IMR-90 (cell line): ENCODE results near the gene TPI1. TPM values are rescaled to one million over a fixed set of nuclear protein-coding genes. Genes with fewer than 3 reads are reported as not detected.

Source experiments
- ATAC-seq: fragments of 200-7000 bp; cut with Tn5 transposase; 2 replicates; pipeline ENCODE4 v1.9.1; 2020; ENCODE audit warnings: low read depth, mild to moderate bottlenecking, moderate library complexity
- BruUV-seq: library from RNA; stranded (reverse); fragments of 400-500 nt; replicated peaks from 2 replicates; lab custom pipeline; 2021; lab: Mats Ljungman, UMichigan
- CTCF ChIA-PET: fragments of 300-600 bp; formaldehyde crosslinking; extraction: SDS; loops from one replicate; lab custom pipeline; 2021; ENCODE audit warnings: antibody characterized with exemption; lab: Yijun Ruan, JAX
- POLR2A ChIA-PET: fragments of 300-600 bp; sonication (Branson Sonifier 250); formaldehyde crosslinking; loops from one replicate; lab custom pipeline; 2022; ENCODE audit warnings: antibody characterized with exemption; ENCODE audit not compliant: unreplicated experiment; lab: Charles Lee
- DNase-seq: peaks from one replicate; pipeline ENCODE4 v3.0.0; 2013
- H2AFZ ChIP-seq: replicated peaks from 2 replicates; pipeline ENCODE3; 2013; ENCODE audit warnings: low read length, mild to moderate bottlenecking; ENCODE audit not compliant: poor library complexity
- H2AK5ac ChIP-seq: 2 replicates; pipeline ENCODE4 v1.6.1; 2013; ENCODE audit warnings: low read depth, low read length, inconsistent platforms
- H2AK9ac ChIP-seq: replicated peaks from 2 replicates; pipeline ENCODE3; 2013; ENCODE audit warnings: mild to moderate bottlenecking, low read depth, low read length, moderate library complexity; ENCODE audit not compliant: poor library complexity
- H2BK120ac ChIP-seq: 2 replicates; pipeline ENCODE4 v1.6.1; 2013; ENCODE audit warnings: low read depth, low read length, inconsistent platforms
- H2BK15ac ChIP-seq: 3 replicates; pipeline ENCODE4 v1.6.1; 2013; ENCODE audit warnings: low read depth, low read length, inconsistent platforms
- H2BK20ac ChIP-seq: 2 replicates; pipeline ENCODE4 v1.6.1; 2013; ENCODE audit warnings: low read depth, mild to moderate bottlenecking, inconsistent platforms, low read length, moderate library complexity
- H2BK5ac ChIP-seq: 2 replicates; pipeline ENCODE4 v1.6.1; 2013; ENCODE audit warnings: mild to moderate bottlenecking, low read depth, low read length, inconsistent platforms; ENCODE audit not compliant: poor library complexity, severe bottlenecking
- H3K14ac ChIP-seq: replicated peaks from 2 replicates; pipeline ENCODE4 v1.6.1; 2013; ENCODE audit warnings: low read depth, low read length, inconsistent platforms
- H3K18ac ChIP-seq: 2 replicates; pipeline ENCODE4 v1.6.1; 2013; ENCODE audit warnings: low read depth, low read length, control low read depth
- H3K23ac ChIP-seq: 2 replicates; pipeline ENCODE4 v1.6.1; 2013; ENCODE audit warnings: low read depth, low read length, inconsistent platforms
- H3K27ac ChIP-seq: 2 replicates; pipeline ENCODE4 v1.5.1; 2013; ENCODE audit warnings: mild to moderate bottlenecking, control low read depth, low read length; ENCODE audit not compliant: insufficient read depth
- H3K27me3 ChIP-seq: 2 replicates; pipeline ENCODE4 v1.6.1; 2013; ENCODE audit warnings: low read length; ENCODE audit not compliant: control insufficient read depth, insufficient read depth
- H3K36me3 ChIP-seq: 2 replicates; pipeline ENCODE4 v1.6.1; 2013; ENCODE audit warnings: low read length, mixed read lengths; ENCODE audit not compliant: control insufficient read depth, insufficient read depth
- H3K4ac ChIP-seq: 2 replicates; pipeline ENCODE4 v1.6.1; 2013; ENCODE audit warnings: low read depth, low read length, inconsistent platforms
- H3K4me1 ChIP-seq: 2 replicates; pipeline ENCODE4 v1.6.1; 2013; ENCODE audit warnings: low read length, mixed read lengths; ENCODE audit not compliant: control insufficient read depth, insufficient read depth
- H3K4me2 ChIP-seq: 2 replicates; pipeline ENCODE4 v1.6.1; 2013; ENCODE audit warnings: low read depth, mild to moderate bottlenecking, control low read depth, low read length, moderate library complexity
- H3K4me3 ChIP-seq: 2 replicates; pipeline ENCODE4 v1.5.1; 2013; ENCODE audit warnings: low read depth, mild to moderate bottlenecking, control low read depth, low read length, moderate library complexity; ENCODE audit not compliant: insufficient read depth
- H3K56ac ChIP-seq: 2 replicates; pipeline ENCODE4 v1.6.1; 2013; ENCODE audit warnings: low read length, inconsistent platforms; ENCODE audit not compliant: insufficient read depth; ENCODE audit errors: extremely low read depth
- H3K79me1 ChIP-seq, 2 experiments: 2 replicates each; pipeline ENCODE4 v1.6.1; 2013; ENCODE audit warnings: low read length in 2 of 2, inconsistent platforms in 1 of 2, low read depth in 1 of 2
- H3K9ac ChIP-seq: 2 replicates; pipeline ENCODE4 v1.6.1; 2013; ENCODE audit warnings: low read depth, low read length, control low read depth
- H3K9me1 ChIP-seq: 2 replicates; pipeline ENCODE4 v1.6.1; 2013; ENCODE audit warnings: low read length, inconsistent platforms; ENCODE audit not compliant: insufficient read depth
- H3K9me3 ChIP-seq: 2 replicates; pipeline ENCODE4 v1.6.1; 2013; ENCODE audit warnings: low read length; ENCODE audit not compliant: control insufficient read depth, insufficient read depth
- H4K20me1 ChIP-seq: 2 replicates; pipeline ENCODE4 v1.6.1; 2013; ENCODE audit warnings: low read length, inconsistent platforms; ENCODE audit not compliant: insufficient read depth
- H4K5ac ChIP-seq: 2 replicates; pipeline ENCODE4 v1.6.1; 2013; ENCODE audit warnings: mild to moderate bottlenecking, low read depth, low read length, control low read depth
- H4K8ac ChIP-seq, 2 experiments: 2 replicates each; pipeline ENCODE4 v1.6.1; 2013; ENCODE audit warnings: low read depth in 2 of 2, low read length in 2 of 2, control low read depth in 1 of 2, inconsistent platforms in 1 of 2
- H4K91ac ChIP-seq: 2 replicates; pipeline ENCODE4 v1.6.1; 2013; ENCODE audit warnings: low read depth, low read length, inconsistent platforms; ENCODE audit not compliant: insufficient read depth
- CEBPB ChIP-seq: IDR thresholded peaks from 2 replicates; pipeline ENCODE4 v1.6.1; 2012; ENCODE audit warnings: low read depth, low read length, improper control_type of control experiment
- CHD1 ChIP-seq: IDR thresholded peaks from 2 replicates; pipeline ENCODE4 v1.6.1; 2012; ENCODE audit warnings: low read depth, low read length, improper control_type of control experiment
- ELK1 ChIP-seq: fragments of 150-350 bp; IDR thresholded peaks from 2 replicates; pipeline ENCODE4 v1.6.1; 2016; ENCODE audit warnings: low read depth, mild to moderate bottlenecking, low read length, moderate library complexity, borderline replicate concordance
- MAFK ChIP-seq: IDR thresholded peaks from 2 replicates; pipeline ENCODE4 v1.6.1; 2012; ENCODE audit warnings: low read depth, low read length, improper control_type of control experiment
- MXI1 ChIP-seq: IDR thresholded peaks from 2 replicates; pipeline ENCODE4 v1.6.1; 2012; ENCODE audit warnings: low read depth, mild to moderate bottlenecking, low read length, moderate library complexity, borderline replicate concordance
- NFE2L2 ChIP-seq: fragments of 150-350 bp; IDR thresholded peaks from 2 replicates; pipeline ENCODE4 v1.6.1; 2016; ENCODE audit warnings: low read depth, mild to moderate bottlenecking, low read length
- RFX5 ChIP-seq: IDR thresholded peaks from 2 replicates; pipeline ENCODE4 v1.8.0; 2012; ENCODE audit warnings: low read depth, mild to moderate bottlenecking, low read length, moderate library complexity
- SMC3 ChIP-seq: fragments of 150-350 bp; IDR thresholded peaks from 2 replicates; pipeline ENCODE4 v1.6.1; 2016; ENCODE audit warnings: low read depth, mild to moderate bottlenecking, antibody characterized with exemption, low read length, moderate library complexity
- USF2 ChIP-seq: fragments of 150-350 bp; IDR thresholded peaks from 2 replicates; pipeline ENCODE4 v1.6.1; 2017; ENCODE audit warnings: mild to moderate bottlenecking, antibody characterized with exemption, low read length, low read depth
- WGBS, 2 experiments: methylation state at CpG; one replicate each; pipeline versions ENCODE4 v1.1.5 to v1.1.7; 2013; ENCODE audit warnings: missing lambda C conversion rate in 2 of 2; ENCODE audit not compliant: insufficient read length in 1 of 2; ENCODE audit errors: extremely low coverage in 2 of 2; 5-methylcytosine and 5-hydroxymethylcytosine counted together
- dilution Hi-C: fragments of 300-500 bp; cut with HindIII; formaldehyde crosslinking; loops from one replicate; pipeline ENCODE4 v1.14.3; 2018; ENCODE audit warnings: low sequenced_read_pairs; ENCODE audit not compliant: unreplicated experiment
- in situ Hi-C: fragments of 300-500 bp; cut with MboI; formaldehyde crosslinking; loops from 3 replicates; pipeline ENCODE4 v1.14.3; 2019; ENCODE audit warnings: low sequenced_read_pairs, inconsistent platforms, mixed read lengths
- intact Hi-C: fragments of 100-400 bp; cut with micrococcal nuclease; formaldehyde crosslinking; loops from 2 replicates; pipeline ENCODE4 v1.10.0; 2022
- polyA plus RNA-seq, 3 experiments: library from polyadenylated mRNA; depleted of rRNA; stranded (reverse); fragments of >200 nt; gene quantifications; 2 replicates each; pipeline ENCODE4 v1.2.3, GENCODE V29; 2012; ENCODE audit warnings: low replicate concordance in 1 of 3
- total RNA-seq: library from RNA; depleted of rRNA; stranded (reverse); fragments of >200 nt; gene quantifications from 2 replicates; pipeline ENCODE4 v1.2.3, GENCODE V29; 2012

The TPI1 gene
- total and polyA plus RNA-seq, 2 of the 4 experiments (the other 2 are of a cell fraction) = 1,995 to 2,176 TPM

- H3K56ac ChIP-seq = no peak overlapping the region
- dilution Hi-C loops (no loop called here), intact Hi-C loops (no loop called here), in situ Hi-C loops (no loop called here)
- H2AK9ac ChIP-seq = no peak overlapping the region
- no peak overlapping the region for H2BK15ac ChIP-seq
- peaks cover 13 to 37% of the 10 kb centered on the region in 2 experiments for H3K79me1 ChIP-seq
- H4K20me1 ChIP-seq = peaks cover 3% of the 10 kb centered on the region; the same call in 1 of the 2 replicates
- WGBS, 2 experiments = no CpG with 5 or more reads among the region's 2 CpGs
- no peak overlapping the region for H4K5ac ChIP-seq
- no peak overlapping the region for H3K4ac ChIP-seq
- ATAC-seq = no peak
- H4K8ac ChIP-seq = no peak overlapping the region
- no peak overlapping the region for H3K14ac ChIP-seq
- TF ChIP-seq USF2 (no peak), MAFK (no peak), ELK1 (no peak), SMC3 (no peak), CHD1 (no peak), CEBPB (no peak), RFX5 (no peak), NFE2L2 (no peak), MXI1 (no peak)
- no peak overlapping the region for H4K91ac ChIP-seq
- H3K36me3 ChIP-seq = peaks cover 76% of the 10 kb centered on the region
- no peak overlapping the region for H2AFZ ChIP-seq
- H3K4me2 ChIP-seq = no peak overlapping the region
- H3K27ac ChIP-seq = no peak overlapping the region
- CTCF ChIA-PET = no interaction called here
- no peak overlapping the region for H2AK5ac ChIP-seq
- no peak overlapping the region for H2BK120ac ChIP-seq
- no peaks in the 10 kb centered on the region for H3K9me3 ChIP-seq
- H3K4me1 ChIP-seq = peaks cover 3% of the 10 kb centered on the region; the same call in 1 of the 2 replicates
- no peak overlapping the region for H2BK5ac ChIP-seq
- no peaks in the 10 kb centered on the region for H3K27me3 ChIP-seq
- H3K9ac ChIP-seq = no peak overlapping the region
- POLR2A ChIA-PET = no interaction called here
- H3K9me1 ChIP-seq = no peaks in the 10 kb centered on the region
- BruUV-seq = no TSS peak
- no peak for DNase-seq
- H3K23ac ChIP-seq = no peak overlapping the region
- no peak overlapping the region for H3K4me3 ChIP-seq
- H3K18ac ChIP-seq = no peak overlapping the region
- no peak overlapping the region for H2BK20ac ChIP-seq
Observed at GRCh38 chr12:6858799-6859198, 8.5 kb upstream of the TPI1 start.
